Dendritic cell treated with granulocyte-macrophage colony-stimulating factor and Interleukin-4, amounts not matched to agents 40 ng/mL and 50 ng/mL, for 4 days (primary cell): ENCODE results near the gene FBLIM1.

Experiments used
- H3K27ac Mint-ChIP-seq: one replicate; pipeline ENCODE4 v1.8.0; 2022; ENCODE audit warnings: mild to moderate bottlenecking, mixed read lengths
- H3K27me3 Mint-ChIP-seq: one replicate; pipeline ENCODE4 v1.8.0; 2022; ENCODE audit warnings: mild to moderate bottlenecking, mixed read lengths
- H3K36me3 Mint-ChIP-seq: one replicate; pipeline ENCODE4 v1.8.0; 2022; ENCODE audit warnings: low read depth, mixed read lengths
- H3K4me1 Mint-ChIP-seq: one replicate; pipeline ENCODE4 v1.8.0; 2022; ENCODE audit warnings: low read depth, mixed read lengths
- H3K4me3 Mint-ChIP-seq: one replicate; pipeline ENCODE4 v1.8.0; 2022; ENCODE audit warnings: mild to moderate bottlenecking, moderate library complexity, mixed read lengths
- H3K9me3 Mint-ChIP-seq: one replicate; pipeline ENCODE4 v1.8.0; 2022; ENCODE audit warnings: mixed read lengths
- intact Hi-C: fragments of 100-400 bp; cut with micrococcal nuclease; formaldehyde crosslinking; loops from one replicate; pipeline ENCODE4 v1.15.0; 2022

Gene FBLIM1

GRCh38 chr1:15748690-15749398 lies 9.8 kb upstream of the FBLIM1 start:
- Mint-ChIP-seq H3K4me3 (no peak overlapping the region), H3K36me3 (no peaks in the 10 kb centered on the region), H3K4me1 (no peaks in the 10 kb centered on the region), H3K27ac (no peak overlapping the region), H3K9me3 (no peaks in the 10 kb centered on the region), H3K27me3 (peaks cover 10% of the 10 kb centered on the region)
- intact Hi-C loops: no loop called here

- intact Hi-C loops: no loop called here
These were observed 8.9 kb upstream of the FBLIM1 start for GRCh38 chr1:15749399-15750291.

GRCh38 chr1:15750924-15751323 lies 7.7 kb upstream of the FBLIM1 start:
- intact Hi-C loops: no loop called here
- Mint-ChIP-seq H3K4me1 (no peaks in the 10 kb centered on the region), H3K9me3 (no peaks in the 10 kb centered on the region), H3K4me3 (no peak overlapping the region), H3K27me3 (peaks cover 17% of the 10 kb centered on the region), H3K36me3 (no peaks in the 10 kb centered on the region), H3K27ac (no peak overlapping the region)

More at GRCh38 chr1:15749399-15750291, 8.9 kb upstream of the FBLIM1 start:
- H3K4me3 Mint-ChIP-seq: no peak overlapping the region
- no peaks in the 10 kb centered on the region for H3K9me3 Mint-ChIP-seq
- H3K36me3 Mint-ChIP-seq: no peaks in the 10 kb centered on the region
- H3K4me1 Mint-ChIP-seq: no peaks in the 10 kb centered on the region
- H3K27ac Mint-ChIP-seq: no peak overlapping the region
- H3K27me3 Mint-ChIP-seq: peaks cover 10% of the 10 kb centered on the region

GRCh38 chr1:15751717-15752116 lies 6.9 kb upstream of the FBLIM1 start:
- no peak overlapping the region for H3K4me3 Mint-ChIP-seq
- H3K27ac Mint-ChIP-seq: no peak overlapping the region
- H3K9me3 Mint-ChIP-seq: no peaks in the 10 kb centered on the region
- peaks cover 25% of the 10 kb centered on the region for H3K27me3 Mint-ChIP-seq
- intact Hi-C loops: no loop called here
- H3K36me3 Mint-ChIP-seq: no peaks in the 10 kb centered on the region
- H3K4me1 Mint-ChIP-seq: no peaks in the 10 kb centered on the region

- Mint-ChIP-seq H3K4me1 (peaks cover 9% of the 10 kb centered on the region), H3K4me3 (no peak overlapping the region), H3K9me3 (no peaks in the 10 kb centered on the region), H3K27ac (no peak overlapping the region), H3K27me3 (peaks cover 41% of the 10 kb centered on the region), H3K36me3 (no peaks in the 10 kb centered on the region)
- intact Hi-C loops: no loop called here
These were observed 4.8 kb upstream of the FBLIM1 start for GRCh38 chr1:15753776-15754175.

GRCh38 chr1:15755021-15755645 lies 3.5 kb upstream of the FBLIM1 start:
- H3K9me3 Mint-ChIP-seq: no peaks in the 10 kb centered on the region
- intact Hi-C loops: no loop called here
- H3K27me3 Mint-ChIP-seq: peaks cover 52% of the 10 kb centered on the region
- H3K27ac Mint-ChIP-seq: no peak overlapping the region
- H3K4me1 Mint-ChIP-seq: peaks cover 9% of the 10 kb centered on the region
- H3K4me3 Mint-ChIP-seq: no peak overlapping the region
- no peaks in the 10 kb centered on the region for H3K36me3 Mint-ChIP-seq

- Mint-ChIP-seq H3K9me3 (no peaks in the 10 kb centered on the region), H3K36me3 (no peaks in the 10 kb centered on the region), H3K27ac (no peak overlapping the region), H3K4me3 (no peak overlapping the region), H3K4me1 (peaks cover 9% of the 10 kb centered on the region), H3K27me3 (peaks cover 57% of the 10 kb centered on the region)
- intact Hi-C loops: no loop called here
These were observed 3.0 kb upstream of the FBLIM1 start for GRCh38 chr1:15755646-15756040.

- Mint-ChIP-seq H3K27me3 (peaks cover 64% of the 10 kb centered on the region), H3K4me3 (no peak overlapping the region), H3K9me3 (no peaks in the 10 kb centered on the region), H3K4me1 (peaks cover 9% of the 10 kb centered on the region), H3K36me3 (no peaks in the 10 kb centered on the region), H3K27ac (no peak overlapping the region)
- intact Hi-C loops: no loop called here
These were observed 2.2 kb upstream of the FBLIM1 start for GRCh38 chr1:15756143-15757015.

- intact Hi-C loops: no loop called here
- Mint-ChIP-seq H3K36me3 (no peaks in the 10 kb centered on the region), H3K9me3 (no peaks in the 10 kb centered on the region), H3K4me1 (peaks cover 9% of the 10 kb centered on the region), H3K4me3 (no peak overlapping the region), H3K27ac (no peak overlapping the region), H3K27me3 (peaks cover 66% of the 10 kb centered on the region)
These were observed 1.5 kb upstream of the FBLIM1 start for GRCh38 chr1:15757016-15757543.

- no peaks in the 10 kb centered on the region for H3K9me3 Mint-ChIP-seq
- intact Hi-C loops: no loop called here
- peaks cover 71% of the 10 kb centered on the region for H3K27me3 Mint-ChIP-seq
- H3K4me1 Mint-ChIP-seq: peaks cover 9% of the 10 kb centered on the region
- no peak overlapping the region for H3K27ac Mint-ChIP-seq
- no peak overlapping the region for H3K4me3 Mint-ChIP-seq
- H3K36me3 Mint-ChIP-seq: no peaks in the 10 kb centered on the region
These were observed 836 bp upstream of the FBLIM1 start for GRCh38 chr1:15757575-15758342.

- Mint-ChIP-seq H3K36me3 (no peaks in the 10 kb centered on the region), H3K9me3 (no peaks in the 10 kb centered on the region), H3K27ac (no peak overlapping the region), H3K27me3 (peaks cover 75% of the 10 kb centered on the region), H3K4me1 (peaks cover 9% of the 10 kb centered on the region), H3K4me3 (no peak overlapping the region)
- intact Hi-C loops: no loop called here
These were observed 512 bp downstream of the FBLIM1 start for GRCh38 chr1:15758953-15759661.

- H3K4me3 Mint-ChIP-seq: no peak overlapping the region
- intact Hi-C loops: no loop called here
- H3K9me3 Mint-ChIP-seq: no peaks in the 10 kb centered on the region
- H3K27ac Mint-ChIP-seq: no peak overlapping the region
- peaks cover 85% of the 10 kb centered on the region for H3K27me3 Mint-ChIP-seq
- no peaks in the 10 kb centered on the region for H3K36me3 Mint-ChIP-seq
- peaks cover 9% of the 10 kb centered on the region for H3K4me1 Mint-ChIP-seq
These were observed 2.1 kb downstream of the FBLIM1 start for GRCh38 chr1:15760520-15761211.
